ENCODE results near the gene FAS.

FAS gene

DNA sequence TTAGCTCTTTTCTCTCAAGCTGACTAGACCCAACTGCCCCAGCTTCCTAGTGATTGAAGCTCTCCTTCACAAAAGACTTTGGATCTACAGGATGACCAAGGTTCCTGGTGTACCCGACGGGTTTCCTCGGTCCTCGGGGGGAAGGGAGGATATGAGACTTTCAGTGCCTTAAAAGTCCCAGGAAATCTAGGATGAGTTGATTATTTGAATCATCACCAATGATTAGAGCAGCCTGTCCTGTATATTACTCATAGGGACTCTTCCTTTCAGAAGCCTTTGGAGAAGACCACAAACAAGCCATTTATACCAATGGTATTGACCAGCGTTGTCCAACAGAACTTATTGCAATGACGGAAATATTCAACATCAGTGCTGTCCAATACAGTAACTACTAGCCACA is 31.9 kb upstream of the FAS start:
- no peak overlapping the region for H3K4me3 ChIP-seq (ENCODE audit: low read length)
- TF ChIP-seq, protein P1, sequence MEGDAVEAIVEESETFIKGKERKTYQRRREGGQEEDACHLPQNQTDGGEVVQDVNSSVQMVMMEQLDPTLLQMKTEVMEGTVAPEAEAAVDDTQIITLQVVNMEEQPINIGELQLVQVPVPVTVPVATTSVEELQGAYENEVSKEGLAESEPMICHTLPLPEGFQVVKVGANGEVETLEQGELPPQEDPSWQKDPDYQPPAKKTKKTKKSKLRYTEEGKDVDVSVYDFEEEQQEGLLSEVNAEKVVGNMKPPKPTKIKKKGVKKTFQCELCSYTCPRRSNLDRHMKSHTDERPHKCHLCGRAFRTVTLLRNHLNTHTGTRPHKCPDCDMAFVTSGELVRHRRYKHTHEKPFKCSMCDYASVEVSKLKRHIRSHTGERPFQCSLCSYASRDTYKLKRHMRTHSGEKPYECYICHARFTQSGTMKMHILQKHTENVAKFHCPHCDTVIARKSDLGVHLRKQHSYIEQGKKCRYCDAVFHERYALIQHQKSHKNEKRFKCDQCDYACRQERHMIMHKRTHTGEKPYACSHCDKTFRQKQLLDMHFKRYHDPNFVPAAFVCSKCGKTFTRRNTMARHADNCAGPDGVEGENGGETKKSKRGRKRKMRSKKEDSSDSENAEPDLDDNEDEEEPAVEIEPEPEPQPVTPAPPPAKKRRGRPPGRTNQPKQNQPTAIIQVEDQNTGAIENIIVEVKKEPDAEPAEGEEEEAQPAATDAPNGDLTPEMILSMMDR (IDR thresholded peaks at IDR 0.05; ENCODE audit: low read depth, low read length) = no peak
- no peak for TF ChIP-seq EZH2phosphoT487 (IDR thresholded peaks at IDR 0.05; ENCODE audit: low read depth)
- H3K27me3 ChIP-seq (ENCODE audit: low read depth, low read length) = no peaks in the 10 kb centered on the region
- no peaks in the 10 kb centered on the region for H3K36me3 ChIP-seq (replicated peaks; ENCODE audit: low read depth, low read length)
- no peaks in the 10 kb centered on the region for H4K20me1 ChIP-seq (ENCODE audit: insufficient read depth, low read length)
- H2AFZ ChIP-seq (ENCODE audit: low read depth, low read length) = no peak overlapping the region
- H3K4me1 ChIP-seq (ENCODE audit: low read length) = peaks cover 3% of the 10 kb centered on the region; the same call in 1 of the 2 replicates
- no peaks in the 10 kb centered on the region for H3K9me3 ChIP-seq (ENCODE audit: insufficient read depth, low read length)
- H3K9ac ChIP-seq (ENCODE audit: low read length) = no peak overlapping the region
- H3K4me2 ChIP-seq (ENCODE audit: low read length) = no peak overlapping the region
- no peak overlapping the region for H3K27ac ChIP-seq (ENCODE audit: low read length)
- no peaks in the 10 kb centered on the region for H3K79me2 ChIP-seq (ENCODE audit: low read length)

DNA sequence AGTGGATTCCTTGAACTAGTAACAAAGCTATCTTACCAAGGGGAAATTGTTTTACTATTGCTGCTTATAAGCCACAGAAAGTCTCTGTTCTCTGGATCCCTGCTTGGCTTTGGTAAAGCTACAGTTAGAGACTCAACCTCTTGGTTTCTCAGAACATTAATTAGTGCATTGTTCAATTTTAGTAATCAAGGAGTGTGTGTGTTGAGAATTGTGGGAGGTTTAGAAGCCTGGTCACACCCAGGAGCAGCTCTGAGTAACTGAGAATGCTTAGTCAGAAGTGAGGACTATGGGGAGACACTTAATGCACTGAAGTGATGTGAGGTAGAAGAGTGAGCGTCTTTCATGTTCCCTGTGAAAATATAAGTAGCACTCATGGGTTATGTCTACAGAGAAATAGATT is 29.8 kb upstream of the FAS start:
- Histone ChIP-seq H3K9me3 (ENCODE audit: insufficient read depth, low read length) (no peaks in the 10 kb centered on the region), H3K27ac (ENCODE audit: low read length) (no peak overlapping the region), H2AFZ (ENCODE audit: low read depth, low read length) (no peak overlapping the region), H3K27me3 (ENCODE audit: low read depth, low read length) (no peaks in the 10 kb centered on the region), H3K4me1 (ENCODE audit: low read length) (no peaks in the 10 kb centered on the region), H3K79me2 (ENCODE audit: low read length) (no peaks in the 10 kb centered on the region), H3K9ac (ENCODE audit: low read length) (no peak overlapping the region), H3K4me3 (ENCODE audit: low read length) (no peak overlapping the region), H3K36me3 (replicated peaks; ENCODE audit: low read depth, low read length) (no peaks in the 10 kb centered on the region), H4K20me1 (ENCODE audit: insufficient read depth, low read length) (no peaks in the 10 kb centered on the region), H3K4me2 (ENCODE audit: low read length) (no peak overlapping the region)
- TF ChIP-seq, protein P1 (IDR thresholded peaks at IDR 0.05; ENCODE audit: low read depth, low read length) = no peak
- TF ChIP-seq EZH2phosphoT487 (IDR thresholded peaks at IDR 0.05; ENCODE audit: low read depth) = no peak

DNA sequence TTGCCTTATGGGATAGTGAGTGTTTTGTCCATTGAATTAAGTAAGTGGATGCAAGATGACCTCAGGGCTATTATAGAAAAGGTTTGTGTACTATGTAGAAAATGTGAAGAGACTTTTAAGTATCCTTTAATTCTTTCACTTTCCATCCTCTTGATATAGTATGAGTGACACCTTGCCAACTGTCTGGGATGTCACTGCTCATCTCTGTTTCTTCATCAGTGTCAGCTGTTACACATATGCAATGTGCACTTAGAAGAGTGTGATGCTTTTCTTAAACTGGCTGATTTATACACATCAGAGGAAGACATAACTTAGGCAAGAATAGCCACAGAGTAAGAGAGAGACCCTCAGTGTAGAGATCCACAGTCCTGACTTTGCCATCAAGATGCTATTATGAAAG is 29.3 kb upstream of the FAS start:
- Histone ChIP-seq H4K20me1 (ENCODE audit: insufficient read depth, low read length) (no peaks in the 10 kb centered on the region), H3K36me3 (replicated peaks; ENCODE audit: low read depth, low read length) (no peaks in the 10 kb centered on the region), H3K9me3 (ENCODE audit: insufficient read depth, low read length) (no peaks in the 10 kb centered on the region), H2AFZ (ENCODE audit: low read depth, low read length) (no peak overlapping the region), H3K9ac (ENCODE audit: low read length) (no peak overlapping the region), H3K4me2 (ENCODE audit: low read length) (no peak overlapping the region), H3K27me3 (ENCODE audit: low read depth, low read length) (no peaks in the 10 kb centered on the region), H3K4me1 (ENCODE audit: low read length) (no peaks in the 10 kb centered on the region), H3K4me3 (ENCODE audit: low read length) (no peak overlapping the region), H3K79me2 (ENCODE audit: low read length) (no peaks in the 10 kb centered on the region), H3K27ac (ENCODE audit: low read length) (no peak overlapping the region)
- TF ChIP-seq, protein P1 (IDR thresholded peaks at IDR 0.05; ENCODE audit: low read depth, low read length) = no peak
- TF ChIP-seq EZH2phosphoT487 (IDR thresholded peaks at IDR 0.05; ENCODE audit: low read depth) = no peak

DNA sequence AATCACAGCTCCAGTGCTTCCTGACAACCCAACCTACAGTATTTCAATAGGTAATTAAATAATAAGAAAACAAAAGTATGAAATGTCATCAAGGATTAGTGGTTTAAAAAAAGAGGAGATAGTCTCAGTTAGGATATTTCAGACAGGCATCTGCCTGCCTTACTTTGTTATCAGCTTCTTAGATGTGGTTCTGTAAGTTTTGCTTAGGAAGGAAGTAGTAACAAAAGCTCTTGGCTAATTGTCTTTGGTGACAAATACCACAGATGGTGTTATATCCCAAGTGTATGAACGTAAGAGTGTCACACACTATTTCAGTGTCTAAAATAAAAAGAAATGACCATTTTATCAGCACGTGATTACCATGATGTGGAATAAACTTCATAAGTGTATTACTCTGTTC is 28.3 kb upstream of the FAS start:
- no peak overlapping the region for H2AFZ ChIP-seq (ENCODE audit: low read depth, low read length)
- no peaks in the 10 kb centered on the region for H3K27me3 ChIP-seq (ENCODE audit: low read depth, low read length)
- H3K9me3 ChIP-seq (ENCODE audit: insufficient read depth, low read length) = no peaks in the 10 kb centered on the region
- no peak overlapping the region for H3K9ac ChIP-seq (ENCODE audit: low read length)
- H3K79me2 ChIP-seq (ENCODE audit: low read length) = no peaks in the 10 kb centered on the region
- no peak overlapping the region for H3K27ac ChIP-seq (ENCODE audit: low read length)
- no peaks in the 10 kb centered on the region for H3K36me3 ChIP-seq (replicated peaks; ENCODE audit: low read depth, low read length)
- TF ChIP-seq, protein P1 (IDR thresholded peaks at IDR 0.05; ENCODE audit: low read depth, low read length) = no peak
- TF ChIP-seq EZH2phosphoT487 (IDR thresholded peaks at IDR 0.05; ENCODE audit: low read depth) = no peak
- no peak overlapping the region for H3K4me3 ChIP-seq (ENCODE audit: low read length)
- H4K20me1 ChIP-seq (ENCODE audit: insufficient read depth, low read length) = no peaks in the 10 kb centered on the region
- no peaks in the 10 kb centered on the region for H3K4me1 ChIP-seq (ENCODE audit: low read length)
- H3K4me2 ChIP-seq (ENCODE audit: low read length) = no peak overlapping the region
